Astrocyte (in vitro differentiated cells and primary cell): ENCODE measurements around the gene SAMD5.

Experiments used
- EZH2 ChIP-seq: IDR thresholded peaks from 2 replicates; pipeline ENCODE4 v1.6.1; 2012; ENCODE audit warnings: mild to moderate bottlenecking, low read length, inconsistent platforms; ENCODE audit not compliant: insufficient read depth
- TF ChIP-seq, protein P1 (sequence below): IDR thresholded peaks from 2 replicates; pipeline ENCODE4 v1.5.1; 2011; ENCODE audit warnings: low read depth, mild to moderate bottlenecking, inconsistent platforms, low read length, moderate library complexity; ENCODE audit not compliant: insufficient read depth

- TF ChIP-seq, protein P1, sequence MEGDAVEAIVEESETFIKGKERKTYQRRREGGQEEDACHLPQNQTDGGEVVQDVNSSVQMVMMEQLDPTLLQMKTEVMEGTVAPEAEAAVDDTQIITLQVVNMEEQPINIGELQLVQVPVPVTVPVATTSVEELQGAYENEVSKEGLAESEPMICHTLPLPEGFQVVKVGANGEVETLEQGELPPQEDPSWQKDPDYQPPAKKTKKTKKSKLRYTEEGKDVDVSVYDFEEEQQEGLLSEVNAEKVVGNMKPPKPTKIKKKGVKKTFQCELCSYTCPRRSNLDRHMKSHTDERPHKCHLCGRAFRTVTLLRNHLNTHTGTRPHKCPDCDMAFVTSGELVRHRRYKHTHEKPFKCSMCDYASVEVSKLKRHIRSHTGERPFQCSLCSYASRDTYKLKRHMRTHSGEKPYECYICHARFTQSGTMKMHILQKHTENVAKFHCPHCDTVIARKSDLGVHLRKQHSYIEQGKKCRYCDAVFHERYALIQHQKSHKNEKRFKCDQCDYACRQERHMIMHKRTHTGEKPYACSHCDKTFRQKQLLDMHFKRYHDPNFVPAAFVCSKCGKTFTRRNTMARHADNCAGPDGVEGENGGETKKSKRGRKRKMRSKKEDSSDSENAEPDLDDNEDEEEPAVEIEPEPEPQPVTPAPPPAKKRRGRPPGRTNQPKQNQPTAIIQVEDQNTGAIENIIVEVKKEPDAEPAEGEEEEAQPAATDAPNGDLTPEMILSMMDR: no peak
- no peak for TF ChIP-seq EZH2
Measured at GRCh38 chr6:147577488-147577887, 69.0 kb downstream of the SAMD5 start.
